A549 (cell line): ENCODE results near the gene F11R.
"Not testable (repeated sequence)": the region's sequence is repeated elsewhere in the genome, so short reads cannot be mapped to it uniquely, and the experiment has no call there.

Source experiments
- BHLHE40 ChIP-seq: IDR thresholded peaks from 2 replicates; pipeline ENCODE4 v1.6.1; 2012; ENCODE audit warnings: low read depth, low read length, inconsistent platforms
- CHD4 ChIP-seq: fragments of 200-600 bp; sonication (generic); IDR thresholded peaks from 2 replicates; pipeline ENCODE4 v1.6.1; 2016; ENCODE audit warnings: antibody characterized with exemption, mild to moderate bottlenecking, borderline replicate concordance
- JUN ChIP-seq, 2 experiments: fragments of >200 bp; sonication (Bioruptor Twin); formaldehyde crosslinking; IDR thresholded peaks; 2 replicates in 1 of 2; 3 replicates in 1 of 2; pipeline ENCODE4 v1.6.1; 2016 to 2017
- JUNB ChIP-seq: fragments of >200 bp; sonication (Bioruptor Twin); formaldehyde crosslinking; IDR thresholded peaks from 2 replicates; pipeline ENCODE4 v1.6.1; 2016
- MAX ChIP-seq: IDR thresholded peaks from 2 replicates; pipeline ENCODE4 v1.6.1; 2012
- NR3C1 ChIP-seq: fragments of >200 bp; sonication (Bioruptor Twin); formaldehyde crosslinking; IDR thresholded peaks from 3 replicates; pipeline ENCODE4 v1.6.1; 2017
- POLR2A ChIP-seq: IDR thresholded peaks from 2 replicates; pipeline ENCODE4 v1.6.1; 2012; ENCODE audit warnings: mild to moderate bottlenecking, low read length
- TP53 ChIP-seq: fragments of 250-450 bp; sonication (Bioruptor Pico); IDR thresholded peaks from 2 replicates; pipeline ENCODE4 v1.5.0; 2021; ENCODE audit warnings: mild to moderate bottlenecking, moderate library complexity
- TF ChIP-seq, protein P1 (sequence below): fragments of >200 bp; sonication (Bioruptor Twin); formaldehyde crosslinking; IDR thresholded peaks from 3 replicates; pipeline ENCODE4 v1.5.1; 2016

GRCh38 chr1:161016683-161017082 is 4.3 kb downstream of the F11R start:
- TF ChIP-seq BHLHE40; MAX; JUN (IDR thresholded peaks at IDR 0.05); CHD4; POLR2A; JUNB; NR3C1; TP53: not testable (repeated sequence)
- TF ChIP-seq, protein P1, sequence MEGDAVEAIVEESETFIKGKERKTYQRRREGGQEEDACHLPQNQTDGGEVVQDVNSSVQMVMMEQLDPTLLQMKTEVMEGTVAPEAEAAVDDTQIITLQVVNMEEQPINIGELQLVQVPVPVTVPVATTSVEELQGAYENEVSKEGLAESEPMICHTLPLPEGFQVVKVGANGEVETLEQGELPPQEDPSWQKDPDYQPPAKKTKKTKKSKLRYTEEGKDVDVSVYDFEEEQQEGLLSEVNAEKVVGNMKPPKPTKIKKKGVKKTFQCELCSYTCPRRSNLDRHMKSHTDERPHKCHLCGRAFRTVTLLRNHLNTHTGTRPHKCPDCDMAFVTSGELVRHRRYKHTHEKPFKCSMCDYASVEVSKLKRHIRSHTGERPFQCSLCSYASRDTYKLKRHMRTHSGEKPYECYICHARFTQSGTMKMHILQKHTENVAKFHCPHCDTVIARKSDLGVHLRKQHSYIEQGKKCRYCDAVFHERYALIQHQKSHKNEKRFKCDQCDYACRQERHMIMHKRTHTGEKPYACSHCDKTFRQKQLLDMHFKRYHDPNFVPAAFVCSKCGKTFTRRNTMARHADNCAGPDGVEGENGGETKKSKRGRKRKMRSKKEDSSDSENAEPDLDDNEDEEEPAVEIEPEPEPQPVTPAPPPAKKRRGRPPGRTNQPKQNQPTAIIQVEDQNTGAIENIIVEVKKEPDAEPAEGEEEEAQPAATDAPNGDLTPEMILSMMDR, result not testable (repeated sequence)
